K562 (cell line): ENCODE results near the gene HDHD2. TPM values are rescaled to one million over a fixed set of nuclear protein-coding genes. Genes with fewer than 3 reads are reported as not detected.

Experiments
- ETV6 ChIP-seq, 3 experiments: fragments of 150-350 bp in 1 of 3; sonication (generic) in 1 of 3; formaldehyde crosslinking in 1 of 3; IDR thresholded peaks; 2 replicates each; pipeline versions ENCODE4 v1.6.1 to v1.8.0; 2014 to 2022; ENCODE audit warnings: borderline replicate concordance in 2 of 3, low read depth in 2 of 3, antibody characterized with exemption in 1 of 3, low read length in 1 of 3, mild to moderate bottlenecking in 1 of 3, missing genetic modification reagents in 1 of 3
- HOXB6 ChIP-seq: fragments of 250-450 bp; sonication (Bioruptor Pico); IDR thresholded peaks from 2 replicates; pipeline ENCODE4 v1.5.1; 2022; ENCODE audit warnings: mild to moderate bottlenecking, borderline replicate concordance
- KDM5B ChIP-seq: fragments of 200-600 bp; sonication (generic); IDR thresholded peaks from 2 replicates; pipeline ENCODE4 v1.6.1; 2012; ENCODE audit warnings: low read depth, mild to moderate bottlenecking, moderate library complexity, low read length, control low read depth, inconsistent platforms; ENCODE audit not compliant: insufficient replicate concordance
- L3MBTL2 ChIP-seq: fragments of 450-650 bp; IDR thresholded peaks from 2 replicates; pipeline ENCODE4 v1.6.1; 2016; ENCODE audit warnings: mild to moderate bottlenecking, moderate library complexity
- RCOR1 ChIP-seq, 2 experiments: IDR thresholded peaks; 2 replicates each; pipeline ENCODE4 v1.6.1; 2012; ENCODE audit warnings: low read depth in 2 of 2, low read length in 2 of 2, borderline replicate concordance in 1 of 2, improper control_type of control experiment in 1 of 2
- SFPQ ChIP-seq: fragments of 200-400 bp; formaldehyde crosslinking; IDR thresholded peaks from 2 replicates; pipeline ENCODE4 v1.6.1; 2017; ENCODE audit warnings: mild to moderate bottlenecking, low read depth, low read length, moderate library complexity
- SPI1 ChIP-seq: IDR thresholded peaks from 2 replicates; pipeline ENCODE4 v1.6.1; 2011; ENCODE audit warnings: low read depth, low read length, control low read depth, borderline replicate concordance
- TAF1 ChIP-seq: IDR thresholded peaks from 2 replicates; pipeline ENCODE4 v1.6.1; 2011; ENCODE audit warnings: mild to moderate bottlenecking, low read length, moderate library complexity; ENCODE audit not compliant: insufficient read depth, control insufficient read depth, severe bottlenecking; ENCODE audit errors: extremely low read depth
- ZNF3 ChIP-seq: fragments of 250-450 bp; sonication (Bioruptor Pico); IDR thresholded peaks from 2 replicates; pipeline ENCODE4 v1.5.0; 2021; ENCODE audit warnings: mild to moderate bottlenecking, moderate library complexity
- polyA plus RNA-seq, 8 experiments: library from polyadenylated mRNA; depleted of rRNA in 4 of 8; stranded (reverse) in 5 of 8; unstranded in 3 of 8; fragments of >200 nt; fragmentation: Nextera tagmentation in 2 of 8; fragmentation: Illumina TruSeq in 1 of 8; extraction: Ambion mirVana in 2 of 8; extraction: Trizol in 1 of 8; gene quantifications; 2 replicates each; pipeline versions ENCODE4 v1.2.1 to v1.2.3, GENCODE V29; 2011 to 2014; ENCODE audit warnings: inconsistent platforms in 1 of 8, missing spikeins in 1 of 8
- total RNA-seq, 7 experiments: library from RNA; depleted of rRNA in 6 of 7; stranded (reverse); fragments of >200 nt in 6 of 7; fragmentation: Illumina TruSeq in 2 of 7; extraction: Trizol in 2 of 7; gene quantifications; 2 replicates each; pipeline versions ENCODE4 v1.2.1 to v1.2.3, GENCODE V29; 2011 to 2021; ENCODE audit warnings: low replicate concordance in 1 of 7

The HDHD2 gene
- total and polyA plus RNA-seq, 9 of the 15 experiments (the other 6 are each of a cell fraction or from before 2014, with no cell fraction given), result 6.8 to 25.2 (median 21.5) TPM

GRCh38 chr18:47149457-47150028 is 757 bp downstream of the HDHD2 start (continued):
- TF ChIP-seq ZNF3 (CRISPR knock-in tag) (no peak), L3MBTL2 (0 out of 2 replicates have a peak, but pooled peaks have one; percentile 12), SPI1 (peak; percentile 52; the same call in 1 of the 2 replicates), KDM5B (peak; percentile 38), HOXB6 (no peak), TAF1 (peak; percentile 23), ETV6 (IDR thresholded peaks at IDR 0.05; ENCODE audit: borderline replicate concordance in 1 of 2, low read depth in 2 of 2, low read length in 1 of 2) (no peak), ETV6 (CRISPR knock-in tag; IDR thresholded peaks at IDR 0.05; ENCODE audit: borderline replicate concordance) (no peak), RCOR1 (IDR thresholded peaks at IDR 0.05; ENCODE audit: borderline replicate concordance in 1 of 2, low read depth in 2 of 2, low read length in 2 of 2) (0 out of 4 replicates have a peak, but pooled peaks of 1 of the 2 experiments have one; percentile 31), SFPQ (no peak)
